OCI-LY7 (cell line): ENCODE results near the gene IST1.

ENCODE experiments used
- EZH2phosphoT487 ChIP-seq: fragments of 200-600 bp; sonication (generic); IDR thresholded peaks from 2 replicates; pipeline ENCODE4 v1.6.1; 2018; ENCODE audit warnings: low read depth, borderline replicate concordance, mild to moderate bottlenecking, mixed run types, antibody characterized with exemption, low read length, moderate library complexity, mixed read lengths
- TF ChIP-seq, protein P1 (sequence below): fragments of 200-600 bp; sonication (generic); conservative IDR thresholded peaks from 2 replicates; pipeline ENCODE4 v1.5.1; 2014; ENCODE audit warnings: mild to moderate bottlenecking, antibody characterized with exemption, low read length, moderate library complexity, mixed read lengths

- TF ChIP-seq, protein P1, sequence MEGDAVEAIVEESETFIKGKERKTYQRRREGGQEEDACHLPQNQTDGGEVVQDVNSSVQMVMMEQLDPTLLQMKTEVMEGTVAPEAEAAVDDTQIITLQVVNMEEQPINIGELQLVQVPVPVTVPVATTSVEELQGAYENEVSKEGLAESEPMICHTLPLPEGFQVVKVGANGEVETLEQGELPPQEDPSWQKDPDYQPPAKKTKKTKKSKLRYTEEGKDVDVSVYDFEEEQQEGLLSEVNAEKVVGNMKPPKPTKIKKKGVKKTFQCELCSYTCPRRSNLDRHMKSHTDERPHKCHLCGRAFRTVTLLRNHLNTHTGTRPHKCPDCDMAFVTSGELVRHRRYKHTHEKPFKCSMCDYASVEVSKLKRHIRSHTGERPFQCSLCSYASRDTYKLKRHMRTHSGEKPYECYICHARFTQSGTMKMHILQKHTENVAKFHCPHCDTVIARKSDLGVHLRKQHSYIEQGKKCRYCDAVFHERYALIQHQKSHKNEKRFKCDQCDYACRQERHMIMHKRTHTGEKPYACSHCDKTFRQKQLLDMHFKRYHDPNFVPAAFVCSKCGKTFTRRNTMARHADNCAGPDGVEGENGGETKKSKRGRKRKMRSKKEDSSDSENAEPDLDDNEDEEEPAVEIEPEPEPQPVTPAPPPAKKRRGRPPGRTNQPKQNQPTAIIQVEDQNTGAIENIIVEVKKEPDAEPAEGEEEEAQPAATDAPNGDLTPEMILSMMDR: no peak
- no peak for TF ChIP-seq EZH2phosphoT487
Observed at GRCh38 chr16:71863995-71864394, 31.3 kb upstream of the IST1 start.
